ENCODE measurements around the gene P2RY13.

Gene P2RY13

DNA sequence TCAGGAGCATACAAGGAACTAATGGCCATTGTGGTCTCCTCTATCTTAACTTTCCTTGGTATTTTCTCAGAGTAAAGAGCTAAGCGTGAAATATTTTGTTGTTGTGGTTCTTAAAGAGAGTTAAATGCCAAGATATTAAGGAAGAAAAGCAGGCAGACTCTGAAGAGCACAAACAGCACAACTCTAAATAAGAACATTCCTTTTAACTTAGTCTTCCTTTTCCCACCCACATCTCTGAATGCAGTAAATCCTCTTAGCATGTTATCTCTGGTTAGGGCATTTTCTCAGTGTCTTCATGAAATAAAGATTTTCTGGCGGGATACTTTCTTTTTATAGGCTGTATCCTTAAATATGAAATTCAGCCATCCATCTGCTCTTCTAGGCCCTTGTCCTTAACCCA, 14.2 kb downstream of the P2RY13 start:
- H3K4me3 ChIP-seq (ENCODE audit: low read length) = no peak overlapping the region
- TF ChIP-seq CTCF (conservative IDR thresholded peaks at IDR 0.05; ENCODE audit: low read length) = no peak
- peak; percentile 35 for DNase-seq (ENCODE audit: low read depth)

DNA sequence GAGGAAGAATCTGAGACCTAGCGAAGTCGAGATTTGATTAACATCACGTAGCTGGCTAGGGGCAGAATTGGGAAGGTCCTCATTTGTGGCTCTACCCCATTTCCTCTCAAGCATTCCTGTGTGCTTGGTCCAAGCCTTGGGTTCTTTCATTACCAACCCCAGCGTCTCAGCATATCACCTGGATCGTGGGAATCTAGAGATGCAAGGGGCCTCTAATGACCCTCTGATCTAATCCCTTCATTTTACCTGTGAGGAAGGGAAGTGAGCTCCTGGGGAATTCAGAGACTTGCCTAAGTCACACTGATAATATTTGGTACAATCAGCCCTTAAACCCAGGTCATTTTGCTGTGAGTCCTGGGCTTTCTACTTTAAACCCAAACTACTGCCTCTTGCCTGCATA, 14.8 kb downstream of the P2RY13 start:
- no peak overlapping the region for H3K4me3 ChIP-seq (ENCODE audit: low read length)
- no peak for TF ChIP-seq CTCF (conservative IDR thresholded peaks at IDR 0.05; ENCODE audit: low read length)
- no peak for DNase-seq (ENCODE audit: low read depth)

DNA sequence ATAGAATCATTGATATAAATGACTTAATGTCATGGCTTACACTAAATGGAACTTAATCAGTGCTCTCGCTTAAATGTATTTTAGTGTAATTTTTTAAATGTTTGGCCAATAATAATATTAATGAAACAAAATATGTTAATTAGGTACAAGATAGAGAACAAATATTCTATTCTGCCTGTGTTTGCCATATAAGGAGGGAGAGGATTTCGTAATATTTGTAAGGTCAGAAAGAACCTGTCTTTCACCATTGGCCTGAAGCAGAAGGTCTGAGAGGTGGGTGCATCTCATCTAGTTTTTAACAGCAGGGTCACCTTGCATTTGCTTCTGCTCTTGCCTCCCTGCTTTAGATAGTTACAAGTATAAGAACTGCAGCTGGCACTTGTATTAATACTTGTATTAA, 15.2 kb downstream of the P2RY13 start:
- H3K4me3 ChIP-seq (ENCODE audit: low read length) = no peak overlapping the region
- no peak for TF ChIP-seq CTCF (conservative IDR thresholded peaks at IDR 0.05; ENCODE audit: low read length)
- no peak for DNase-seq (ENCODE audit: low read depth)

- no peak overlapping the region for H3K4me3 ChIP-seq (ENCODE audit: low read length)
- no peak for TF ChIP-seq CTCF (conservative IDR thresholded peaks at IDR 0.05; ENCODE audit: low read length)
- no peak for DNase-seq (ENCODE audit: low read depth)
These were observed 16.4 kb downstream of the P2RY13 start for GRCh38 chr3:151312972-151313371.

DNA sequence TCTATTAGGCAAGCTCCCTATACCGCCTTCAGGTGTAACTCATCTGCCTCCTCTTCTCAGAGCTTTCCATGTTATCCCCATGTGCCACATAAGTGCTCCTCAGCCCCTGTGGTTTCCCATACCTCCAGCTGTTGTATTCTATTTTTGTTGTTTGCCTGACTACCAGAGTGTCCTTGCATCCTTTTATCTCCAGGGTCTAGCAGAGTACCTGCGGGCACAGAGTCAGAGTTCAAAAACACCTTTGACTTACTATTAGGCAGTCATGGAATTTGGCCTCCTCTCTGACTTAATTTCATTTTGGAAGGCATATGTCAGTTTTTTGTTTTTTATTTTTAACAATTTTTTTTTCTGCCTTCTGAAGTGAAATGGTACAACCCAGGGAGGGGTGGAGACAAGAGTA, 19.8 kb downstream of the P2RY13 start:
- no peak for DNase-seq (ENCODE audit: low read depth)
- H3K4me3 ChIP-seq (ENCODE audit: low read length) = no peak overlapping the region
- TF ChIP-seq CTCF (conservative IDR thresholded peaks at IDR 0.05; ENCODE audit: low read length) = no peak

DNA sequence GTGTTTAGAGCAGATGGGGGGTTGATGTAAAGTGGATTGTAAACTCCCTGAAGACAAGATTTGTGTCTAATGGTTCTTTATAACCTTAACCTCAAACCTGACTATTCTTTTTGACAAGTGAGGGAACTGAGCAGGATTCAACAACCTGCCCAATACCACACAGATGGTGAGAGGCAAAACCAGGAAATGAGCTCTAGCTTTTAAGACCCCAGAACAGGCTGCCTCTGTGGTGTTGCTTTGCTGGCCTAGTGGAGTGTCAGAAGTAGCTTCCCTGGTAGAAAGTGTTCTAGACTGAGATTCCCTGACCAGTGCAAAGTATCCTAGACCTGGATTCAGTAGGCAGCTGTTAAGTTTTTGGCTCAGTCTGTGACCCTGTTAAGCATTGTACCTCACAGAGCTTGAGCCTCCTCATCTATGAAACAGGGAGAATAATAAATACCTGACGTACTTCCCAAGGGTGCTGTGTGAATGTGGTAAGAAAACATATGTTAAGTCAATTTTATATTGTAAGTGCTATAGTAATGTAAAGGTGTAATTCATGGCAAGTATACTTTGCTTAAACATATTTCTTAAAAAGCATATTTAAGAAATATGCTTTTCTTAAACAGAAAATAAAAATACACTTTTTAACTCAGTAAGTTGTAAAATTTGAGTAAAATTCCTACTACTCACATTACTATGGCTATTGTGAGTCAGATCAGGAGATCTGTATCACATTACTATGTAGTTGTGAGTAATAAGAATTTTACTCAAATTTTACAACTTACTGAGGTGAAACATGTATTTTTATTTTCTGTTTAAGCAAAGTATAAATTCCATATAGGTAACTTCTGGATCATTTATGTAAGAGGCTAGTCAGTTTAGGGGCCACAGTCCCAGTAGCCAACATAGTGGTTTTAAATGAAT, 21.5 kb downstream of the P2RY13 start:
- no peak for TF ChIP-seq CTCF (conservative IDR thresholded peaks at IDR 0.05; ENCODE audit: low read length)
- DNase-seq (ENCODE audit: low read depth) = no peak

DNA sequence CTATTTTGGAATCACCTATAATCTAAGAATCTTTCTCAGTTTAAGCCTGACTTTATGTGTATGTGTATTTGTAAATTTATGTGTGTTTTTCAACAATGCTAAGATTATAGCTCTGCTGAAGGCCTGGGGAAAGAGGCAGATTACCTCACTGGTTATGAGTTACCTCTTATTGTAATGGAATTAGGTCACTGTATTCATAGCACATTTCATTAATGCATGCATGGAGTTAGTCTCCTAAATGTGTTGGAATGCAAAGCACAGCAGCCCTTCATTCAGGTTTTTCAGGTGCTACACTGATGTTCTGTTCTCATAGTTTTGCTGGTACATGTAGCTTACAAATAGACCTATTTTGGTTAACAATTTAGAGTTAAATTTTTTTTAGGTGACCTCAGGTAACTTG, 22.2 kb downstream of the P2RY13 start:
- TF ChIP-seq CTCF (conservative IDR thresholded peaks at IDR 0.05; ENCODE audit: low read length) = no peak
- H3K4me3 ChIP-seq (ENCODE audit: low read length) = no peak overlapping the region
- DNase-seq (ENCODE audit: low read depth) = no peak

More for the DNA sequence above, 21.5 kb downstream of the P2RY13 start:
- H3K4me3 ChIP-seq (ENCODE audit: low read length) = no peak overlapping the region
